Activated T-helper 2 cell treated with anti-CD3 and anti-CD28 coated beads, Interferon-gamma antibody, Interleukin-2, Interleukin-4, amounts not matched to agents 10 μg/mL and 5 μg/mL and 100 μg/mL, durations not matched to agents 14 hours and 24 hours and 36 hours (primary cell): ENCODE measurements around the gene CLRN2. TPM values are rescaled to one million over a fixed set of nuclear protein-coding genes. Genes with fewer than 3 reads are reported as not detected.
"Not testable (repeated sequence)": the region's sequence is repeated elsewhere in the genome, so short reads cannot be mapped to it uniquely, and the experiment has no call there.

Experiments used
- DNase-seq: peaks from one replicate; pipeline ENCODE4 v3.0.0; 2021; ENCODE audit warnings: low spot score
- H3K27ac Mint-ChIP-seq: one replicate; pipeline ENCODE4 v1.8.0; 2021; ENCODE audit warnings: mixed read lengths
- H3K27me3 Mint-ChIP-seq: one replicate; pipeline ENCODE4 v1.8.0; 2021; ENCODE audit warnings: low read depth, mixed read lengths
- H3K36me3 Mint-ChIP-seq: one replicate; pipeline ENCODE4 v1.8.0; 2021; ENCODE audit warnings: low read depth, mixed read lengths
- H3K4me1 Mint-ChIP-seq: one replicate; pipeline ENCODE4 v1.8.0; 2021; ENCODE audit warnings: low read depth, mixed read lengths
- H3K4me3 Mint-ChIP-seq: one replicate; pipeline ENCODE4 v1.8.0; 2021; ENCODE audit warnings: low read depth, mild to moderate bottlenecking, moderate library complexity, mixed read lengths
- H3K9me3 Mint-ChIP-seq: one replicate; pipeline ENCODE4 v1.8.0; 2021; ENCODE audit warnings: mixed read lengths
- intact Hi-C: fragments of 100-400 bp; cut with micrococcal nuclease; formaldehyde crosslinking; loops from one replicate; pipeline ENCODE4 v1.15.1; 2023
- total RNA-seq: library from RNA; stranded (reverse); gene quantifications from 2 replicates; pipeline ENCODE4 v1.2.3, GENCODE V29; 2022

CLRN2 gene
- total RNA-seq, 1 donor from 2014 or later, result not detected

- Mint-ChIP-seq H3K4me3 (no peak overlapping the region), H3K36me3 (no peaks in the 10 kb centered on the region), H3K27me3 (peaks cover 11% of the 10 kb centered on the region), H3K9me3 (no peaks in the 10 kb centered on the region), H3K27ac (no peak overlapping the region), H3K4me1 (peaks cover 7% of the 10 kb centered on the region)
- intact Hi-C loops, result no loop called here
- DNase-seq, result no peak
These were observed 44.2 kb downstream of the CLRN2 start for GRCh38 chr4:17558941-17559708.

GRCh38 chr4:17559709-17560048 is 44.7 kb downstream of the CLRN2 start:
- DNase-seq, result no peak
- Mint-ChIP-seq H3K27me3 (peaks cover 11% of the 10 kb centered on the region), H3K4me3 (no peak overlapping the region), H3K36me3 (no peaks in the 10 kb centered on the region), H3K4me1 (peaks cover 6% of the 10 kb centered on the region), H3K27ac (no peak overlapping the region), H3K9me3 (no peaks in the 10 kb centered on the region)
- intact Hi-C loops, result no loop called here

- no peak for DNase-seq
- H3K9me3 Mint-ChIP-seq, result no peaks in the 10 kb centered on the region
- H3K4me3 Mint-ChIP-seq, result no peak overlapping the region
- H3K36me3 Mint-ChIP-seq, result no peaks in the 10 kb centered on the region
- intact Hi-C loops, result no loop called here
- H3K27me3 Mint-ChIP-seq, result peaks cover 8% of the 10 kb centered on the region
- H3K27ac Mint-ChIP-seq, result no peak overlapping the region
- peaks cover 5% of the 10 kb centered on the region for H3K4me1 Mint-ChIP-seq
These were observed 45.2 kb downstream of the CLRN2 start for GRCh38 chr4:17560065-17560673.

GRCh38 chr4:17561195-17561909 is 46.4 kb downstream of the CLRN2 start:
- H3K4me1 Mint-ChIP-seq, result peaks cover 5% of the 10 kb centered on the region
- H3K27ac Mint-ChIP-seq, result no peak overlapping the region
- H3K9me3 Mint-ChIP-seq, result no peaks in the 10 kb centered on the region
- no peak for DNase-seq
- intact Hi-C loops, result no loop called here
- H3K36me3 Mint-ChIP-seq, result no peaks in the 10 kb centered on the region
- H3K27me3 Mint-ChIP-seq, result peaks cover 6% of the 10 kb centered on the region
- H3K4me3 Mint-ChIP-seq, result no peak overlapping the region

- intact Hi-C loops, result no loop called here
- Mint-ChIP-seq H3K27me3 (peaks cover 3% of the 10 kb centered on the region), H3K9me3 (no peaks in the 10 kb centered on the region), H3K36me3 (no peaks in the 10 kb centered on the region), H3K4me3 (no peak overlapping the region), H3K27ac (no peak overlapping the region), H3K4me1 (peaks cover 5% of the 10 kb centered on the region)
- no peak for DNase-seq
These were observed 47.2 kb downstream of the CLRN2 start for GRCh38 chr4:17562157-17562556.

DNA sequence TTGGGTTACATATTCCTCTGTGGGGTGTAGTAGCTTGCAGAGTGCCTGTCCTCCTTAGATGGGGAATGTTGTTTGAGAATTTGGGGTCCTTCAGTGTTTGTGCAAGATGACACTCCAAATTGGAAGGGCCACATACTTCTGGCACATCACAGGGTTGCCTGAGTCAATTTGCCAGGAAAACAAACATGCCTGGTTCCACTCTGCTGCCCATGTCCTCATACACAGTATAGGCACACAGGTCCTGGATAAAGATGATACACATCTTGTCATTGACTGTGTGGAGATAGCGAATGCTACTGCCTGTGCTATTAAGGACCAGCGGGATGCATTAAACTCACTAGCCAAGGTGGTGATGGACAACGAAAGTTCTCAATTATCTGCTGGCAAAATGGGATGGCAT is 50.9 kb downstream of the CLRN2 start:
- no peak overlapping the region for H3K27ac Mint-ChIP-seq
- H3K27me3 Mint-ChIP-seq, result no peaks in the 10 kb centered on the region
- DNase-seq, result no peak
- H3K36me3 Mint-ChIP-seq, result no peaks in the 10 kb centered on the region
- H3K9me3 Mint-ChIP-seq, result no peaks in the 10 kb centered on the region
- H3K4me3 Mint-ChIP-seq, result no peak overlapping the region
- H3K4me1 Mint-ChIP-seq, result peaks cover 5% of the 10 kb centered on the region
- intact Hi-C loops, result no loop called here

DNA sequence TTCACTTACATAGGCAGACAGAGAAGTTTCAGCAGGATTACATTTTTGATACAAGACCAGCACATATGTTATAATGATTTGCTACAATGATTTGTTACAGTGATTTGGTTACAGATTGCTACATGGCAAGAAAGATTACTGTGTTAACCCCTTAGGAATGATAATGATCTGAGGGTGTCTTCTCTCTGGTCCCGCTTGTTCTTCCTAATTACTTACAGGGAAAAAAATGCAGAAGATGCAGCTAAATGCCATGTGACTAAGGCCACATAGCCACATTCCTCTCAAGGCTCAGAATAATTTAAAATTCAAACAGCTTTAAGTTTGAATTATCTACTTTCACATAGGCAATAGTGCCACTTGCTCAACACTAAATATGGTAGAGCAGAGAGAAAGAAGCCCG is 52.3 kb downstream of the CLRN2 start:
- H3K27ac Mint-ChIP-seq, result no peak overlapping the region
- intact Hi-C loops, result no loop called here
- H3K36me3 Mint-ChIP-seq, result no peaks in the 10 kb centered on the region
- H3K9me3 Mint-ChIP-seq, result no peaks in the 10 kb centered on the region
- no peaks in the 10 kb centered on the region for H3K27me3 Mint-ChIP-seq
- no peaks in the 10 kb centered on the region for H3K4me1 Mint-ChIP-seq
- DNase-seq, result no peak
- H3K4me3 Mint-ChIP-seq, result no peak overlapping the region

DNA sequence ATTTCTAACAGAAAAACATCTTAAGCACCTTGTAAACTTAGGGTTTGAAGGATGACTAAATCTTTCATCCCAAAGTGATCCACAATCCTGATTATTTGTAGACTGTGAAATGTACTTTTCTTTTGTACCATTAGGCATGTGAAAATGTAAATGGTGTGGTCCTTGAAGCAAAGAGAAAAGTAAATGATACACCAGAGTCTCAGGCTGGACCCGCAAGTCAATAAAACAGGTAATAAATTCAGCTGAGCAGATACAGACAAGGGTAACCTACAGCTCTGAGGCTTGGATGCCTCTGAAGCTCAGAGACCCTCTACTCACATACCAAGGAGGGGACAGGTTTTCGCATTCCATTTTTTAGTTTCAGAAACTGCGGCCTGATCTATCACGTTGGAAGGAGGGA is 59.2 kb downstream of the CLRN2 start:
- H3K4me3 Mint-ChIP-seq, result no peak overlapping the region
- H3K27ac Mint-ChIP-seq, result no peak overlapping the region
- H3K27me3 Mint-ChIP-seq, result no peaks in the 10 kb centered on the region
- H3K36me3 Mint-ChIP-seq, result peaks cover 6% of the 10 kb centered on the region
- H3K4me1 Mint-ChIP-seq, result peaks cover 14% of the 10 kb centered on the region
- intact Hi-C loops, result no loop called here
- H3K9me3 Mint-ChIP-seq, result no peaks in the 10 kb centered on the region
- no peak for DNase-seq

DNA sequence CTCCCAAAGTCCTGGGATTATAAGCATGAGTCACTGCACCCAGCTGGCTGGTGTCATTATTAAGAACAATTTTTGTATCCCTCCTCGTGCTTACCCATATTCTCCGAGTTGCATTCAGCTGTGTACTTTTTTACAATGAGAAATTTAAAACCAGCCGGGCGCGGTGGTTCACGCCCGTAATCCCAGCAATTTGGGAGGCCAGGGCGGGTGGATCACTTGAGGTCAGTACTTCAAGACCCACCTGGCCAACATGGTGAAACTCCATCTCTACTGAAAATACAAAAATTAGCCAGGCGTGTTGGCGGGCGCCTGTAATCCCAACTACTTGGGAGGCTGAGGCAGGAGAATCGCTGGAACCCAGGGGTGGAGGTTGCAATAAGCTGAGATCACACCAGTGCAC is 60.2 kb downstream of the CLRN2 start:
- peaks cover 14% of the 10 kb centered on the region for H3K36me3 Mint-ChIP-seq
- H3K4me1 Mint-ChIP-seq, result peaks cover 20% of the 10 kb centered on the region
- H3K4me3 Mint-ChIP-seq, H3K27me3 Mint-ChIP-seq, intact Hi-C loops, DNase-seq, H3K27ac Mint-ChIP-seq, H3K9me3 Mint-ChIP-seq: not testable (repeated sequence)

Other genes starting within 250 kb of the CLRN2 start
- gene QDPR, start 3.1 kb upstream of the CLRN2 start, total RNA-seq, result 28.2 and 34.3 TPM in 2 replicates
- 90.8 and 94.9 TPM in 2 replicates for gene LAP3, start 62.0 kb downstream of the CLRN2 start, total RNA-seq
- 53.2 and 55.7 TPM in 2 replicates for gene MED28, start 99.5 kb downstream of the CLRN2 start, total RNA-seq